Stimulated activated CD8-positive, alpha-beta memory T cell treated with anti-CD3 and anti-CD28 coated beads, Interleukin-4, amount 100 ng/mL, for 48 hours (primary cell): ENCODE results near the gene SPP2.

Experiments used
- DNase-seq: peaks from one replicate; pipeline ENCODE4 v3.0.0-alpha.2; 2020

SPP2 gene

GRCh38 chr2:234092344-234092743, 41.8 kb downstream of the SPP2 start:
- no peak for DNase-seq

GRCh38 chr2:234095301-234095700, 44.8 kb downstream of the SPP2 start:
- no peak for DNase-seq

- no peak for DNase-seq
Observed at GRCh38 chr2:234096164-234096563, 45.7 kb downstream of the SPP2 start.

GRCh38 chr2:234098681-234099080, 48.2 kb downstream of the SPP2 start:
- no peak for DNase-seq

GRCh38 chr2:234099266-234099665, 48.8 kb downstream of the SPP2 start:
- DNase-seq, result no peak

- DNase-seq, result no peak
Observed at GRCh38 chr2:234100686-234101085, 50.2 kb downstream of the SPP2 start.

GRCh38 chr2:234102112-234102511, 51.6 kb downstream of the SPP2 start:
- no peak for DNase-seq

- DNase-seq, result no peak
Observed at GRCh38 chr2:234107861-234108260, 57.4 kb downstream of the SPP2 start.

- DNase-seq, result no peak
Observed at GRCh38 chr2:234109321-234109720, 58.8 kb downstream of the SPP2 start.

- no peak for DNase-seq
Observed at GRCh38 chr2:234110219-234110618, 59.7 kb downstream of the SPP2 start.

- no peak for DNase-seq
Observed at GRCh38 chr2:234111523-234111922, 61.0 kb downstream of the SPP2 start.

- DNase-seq, result no peak
Observed at GRCh38 chr2:234116010-234116409, 65.5 kb downstream of the SPP2 start.

GRCh38 chr2:234121999-234122398, 71.5 kb downstream of the SPP2 start:
- no peak for DNase-seq

GRCh38 chr2:234125451-234126145, 75.1 kb downstream of the SPP2 start:
- no peak for DNase-seq

GRCh38 chr2:234126146-234126470, 75.6 kb downstream of the SPP2 start:
- DNase-seq, result no peak
